ENCODE data around the gene EFEMP1.

DNA sequence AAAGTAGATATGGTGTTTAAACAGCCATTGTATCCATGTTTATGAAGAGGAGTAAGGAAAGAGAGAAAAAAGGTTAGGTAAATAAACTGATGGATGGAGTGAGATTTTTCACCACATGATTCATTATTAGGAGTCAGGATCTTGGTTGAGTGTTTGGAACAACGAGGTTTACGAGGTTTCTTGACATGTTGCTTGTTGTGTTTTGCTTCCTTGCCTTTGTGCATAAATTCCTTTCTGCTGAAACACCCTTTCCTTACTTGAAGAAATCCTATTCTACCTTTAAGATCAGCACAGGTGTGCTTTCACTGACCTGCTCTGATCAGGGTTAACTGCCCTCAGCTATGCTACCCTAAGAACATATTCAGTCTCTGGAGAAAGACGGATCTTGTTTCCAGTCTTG lies 66.6 kb downstream of the EFEMP1 start:
- TF ChIP-seq, protein P1, sequence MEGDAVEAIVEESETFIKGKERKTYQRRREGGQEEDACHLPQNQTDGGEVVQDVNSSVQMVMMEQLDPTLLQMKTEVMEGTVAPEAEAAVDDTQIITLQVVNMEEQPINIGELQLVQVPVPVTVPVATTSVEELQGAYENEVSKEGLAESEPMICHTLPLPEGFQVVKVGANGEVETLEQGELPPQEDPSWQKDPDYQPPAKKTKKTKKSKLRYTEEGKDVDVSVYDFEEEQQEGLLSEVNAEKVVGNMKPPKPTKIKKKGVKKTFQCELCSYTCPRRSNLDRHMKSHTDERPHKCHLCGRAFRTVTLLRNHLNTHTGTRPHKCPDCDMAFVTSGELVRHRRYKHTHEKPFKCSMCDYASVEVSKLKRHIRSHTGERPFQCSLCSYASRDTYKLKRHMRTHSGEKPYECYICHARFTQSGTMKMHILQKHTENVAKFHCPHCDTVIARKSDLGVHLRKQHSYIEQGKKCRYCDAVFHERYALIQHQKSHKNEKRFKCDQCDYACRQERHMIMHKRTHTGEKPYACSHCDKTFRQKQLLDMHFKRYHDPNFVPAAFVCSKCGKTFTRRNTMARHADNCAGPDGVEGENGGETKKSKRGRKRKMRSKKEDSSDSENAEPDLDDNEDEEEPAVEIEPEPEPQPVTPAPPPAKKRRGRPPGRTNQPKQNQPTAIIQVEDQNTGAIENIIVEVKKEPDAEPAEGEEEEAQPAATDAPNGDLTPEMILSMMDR (IDR thresholded peaks at IDR 0.05 in 2 of 3, conservative IDR thresholded peaks at IDR 0.05 in 1 of 3; ENCODE audit: control insufficient read depth in 2 of 3, extremely low read depth in 1 of 3, insufficient read depth in 1 of 3, low read depth in 3 of 3, low read length in 3 of 3): no peak
- TF ChIP-seq SIN3A (IDR thresholded peaks at IDR 0.05; ENCODE audit: low read depth, low read length) (no peak), BACH1 (IDR thresholded peaks at IDR 0.05; ENCODE audit: borderline replicate concordance) (no peak), EZH2 (IDR thresholded peaks at IDR 0.05; ENCODE audit: borderline replicate concordance, control insufficient read depth, low read depth, low read length) (no peak), SIX5 (IDR thresholded peaks at IDR 0.05; ENCODE audit: low read depth, low read length, severe bottlenecking) (no peak)
- TF ChIP-seq, protein P2, sequence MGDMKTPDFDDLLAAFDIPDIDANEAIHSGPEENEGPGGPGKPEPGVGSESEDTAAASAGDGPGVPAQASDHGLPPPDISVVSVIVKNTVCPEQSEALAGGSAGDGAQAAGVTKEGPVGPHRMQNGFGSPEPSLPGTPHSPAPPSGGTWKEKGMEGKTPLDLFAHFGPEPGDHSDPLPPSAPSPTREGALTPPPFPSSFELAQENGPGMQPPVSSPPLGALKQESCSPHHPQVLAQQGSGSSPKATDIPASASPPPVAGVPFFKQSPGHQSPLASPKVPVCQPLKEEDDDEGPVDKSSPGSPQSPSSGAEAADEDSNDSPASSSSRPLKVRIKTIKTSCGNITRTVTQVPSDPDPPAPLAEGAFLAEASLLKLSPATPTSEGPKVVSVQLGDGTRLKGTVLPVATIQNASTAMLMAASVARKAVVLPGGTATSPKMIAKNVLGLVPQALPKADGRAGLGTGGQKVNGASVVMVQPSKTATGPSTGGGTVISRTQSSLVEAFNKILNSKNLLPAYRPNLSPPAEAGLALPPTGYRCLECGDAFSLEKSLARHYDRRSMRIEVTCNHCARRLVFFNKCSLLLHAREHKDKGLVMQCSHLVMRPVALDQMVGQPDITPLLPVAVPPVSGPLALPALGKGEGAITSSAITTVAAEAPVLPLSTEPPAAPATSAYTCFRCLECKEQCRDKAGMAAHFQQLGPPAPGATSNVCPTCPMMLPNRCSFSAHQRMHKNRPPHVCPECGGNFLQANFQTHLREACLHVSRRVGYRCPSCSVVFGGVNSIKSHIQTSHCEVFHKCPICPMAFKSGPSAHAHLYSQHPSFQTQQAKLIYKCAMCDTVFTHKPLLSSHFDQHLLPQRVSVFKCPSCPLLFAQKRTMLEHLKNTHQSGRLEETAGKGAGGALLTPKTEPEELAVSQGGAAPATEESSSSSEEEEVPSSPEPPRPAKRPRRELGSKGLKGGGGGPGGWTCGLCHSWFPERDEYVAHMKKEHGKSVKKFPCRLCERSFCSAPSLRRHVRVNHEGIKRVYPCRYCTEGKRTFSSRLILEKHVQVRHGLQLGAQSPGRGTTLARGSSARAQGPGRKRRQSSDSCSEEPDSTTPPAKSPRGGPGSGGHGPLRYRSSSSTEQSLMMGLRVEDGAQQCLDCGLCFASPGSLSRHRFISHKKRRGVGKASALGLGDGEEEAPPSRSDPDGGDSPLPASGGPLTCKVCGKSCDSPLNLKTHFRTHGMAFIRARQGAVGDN (IDR thresholded peaks at IDR 0.05): no peak
- TF ChIP-seq, protein P3, sequence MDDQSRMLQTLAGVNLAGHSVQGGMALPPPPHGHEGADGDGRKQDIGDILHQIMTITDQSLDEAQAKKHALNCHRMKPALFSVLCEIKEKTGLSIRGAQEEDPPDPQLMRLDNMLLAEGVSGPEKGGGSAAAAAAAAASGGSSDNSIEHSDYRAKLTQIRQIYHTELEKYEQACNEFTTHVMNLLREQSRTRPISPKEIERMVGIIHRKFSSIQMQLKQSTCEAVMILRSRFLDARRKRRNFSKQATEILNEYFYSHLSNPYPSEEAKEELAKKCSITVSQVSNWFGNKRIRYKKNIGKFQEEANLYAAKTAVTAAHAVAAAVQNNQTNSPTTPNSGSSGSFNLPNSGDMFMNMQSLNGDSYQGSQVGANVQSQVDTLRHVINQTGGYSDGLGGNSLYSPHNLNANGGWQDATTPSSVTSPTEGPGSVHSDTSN (IDR thresholded peaks at IDR 0.05; ENCODE audit: insufficient replicate concordance, low read depth, low read length): no peak
